DND-41 (cell line): ENCODE measurements around the gene PTGDR2.

Experiments
- EZH2 ChIP-seq: IDR thresholded peaks from 3 replicates; pipeline ENCODE4 v1.6.1; 2012; ENCODE audit warnings: borderline replicate concordance, low read depth, mild to moderate bottlenecking, moderate library complexity, low read length, inconsistent platforms; ENCODE audit not compliant: severe bottlenecking
- TF ChIP-seq, protein P1 (sequence below): IDR thresholded peaks from 2 replicates; pipeline ENCODE4 v1.5.1; 2012; ENCODE audit warnings: borderline replicate concordance, low read length, moderate library complexity, mild to moderate bottlenecking; ENCODE audit not compliant: poor library complexity, severe bottlenecking; ENCODE audit errors: extremely low read depth

DNA sequence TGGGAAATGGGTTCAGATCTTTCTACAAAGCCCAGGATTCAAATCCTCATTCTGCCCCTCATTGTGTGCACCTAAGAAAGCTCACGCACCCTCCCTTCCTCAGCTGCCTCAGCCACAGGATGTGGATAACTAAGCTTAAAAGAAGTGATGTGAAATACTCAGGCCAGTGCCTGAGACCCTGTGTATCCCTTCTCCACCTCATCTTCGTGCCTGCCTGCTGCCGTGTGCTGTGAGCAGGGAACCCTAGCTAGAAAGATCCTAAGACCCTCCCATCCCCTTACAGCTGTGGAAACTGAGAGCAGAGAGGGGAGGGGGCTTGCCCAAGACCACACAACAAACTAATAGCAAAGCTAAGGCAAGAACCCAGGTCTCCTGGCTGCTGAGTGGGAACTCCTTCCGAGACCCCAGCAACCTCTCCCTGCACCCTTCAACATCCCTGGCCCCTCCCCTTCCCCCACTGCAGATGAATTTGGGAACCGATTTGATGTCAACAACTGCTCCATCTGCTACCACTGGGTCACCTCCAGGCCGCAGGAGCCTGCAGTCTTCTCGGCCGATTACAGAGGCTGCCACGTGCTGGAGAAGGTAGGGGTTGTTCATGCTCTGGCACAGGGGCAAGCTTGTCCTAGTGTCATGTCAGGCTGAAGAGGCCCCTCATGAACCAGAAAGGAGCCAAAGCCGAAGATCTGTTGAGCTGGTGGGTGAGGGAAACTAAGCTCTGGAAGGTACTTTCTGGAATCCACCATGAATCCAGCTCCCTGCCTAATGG lies 13.1 kb upstream of the PTGDR2 start:
- TF ChIP-seq, protein P1, sequence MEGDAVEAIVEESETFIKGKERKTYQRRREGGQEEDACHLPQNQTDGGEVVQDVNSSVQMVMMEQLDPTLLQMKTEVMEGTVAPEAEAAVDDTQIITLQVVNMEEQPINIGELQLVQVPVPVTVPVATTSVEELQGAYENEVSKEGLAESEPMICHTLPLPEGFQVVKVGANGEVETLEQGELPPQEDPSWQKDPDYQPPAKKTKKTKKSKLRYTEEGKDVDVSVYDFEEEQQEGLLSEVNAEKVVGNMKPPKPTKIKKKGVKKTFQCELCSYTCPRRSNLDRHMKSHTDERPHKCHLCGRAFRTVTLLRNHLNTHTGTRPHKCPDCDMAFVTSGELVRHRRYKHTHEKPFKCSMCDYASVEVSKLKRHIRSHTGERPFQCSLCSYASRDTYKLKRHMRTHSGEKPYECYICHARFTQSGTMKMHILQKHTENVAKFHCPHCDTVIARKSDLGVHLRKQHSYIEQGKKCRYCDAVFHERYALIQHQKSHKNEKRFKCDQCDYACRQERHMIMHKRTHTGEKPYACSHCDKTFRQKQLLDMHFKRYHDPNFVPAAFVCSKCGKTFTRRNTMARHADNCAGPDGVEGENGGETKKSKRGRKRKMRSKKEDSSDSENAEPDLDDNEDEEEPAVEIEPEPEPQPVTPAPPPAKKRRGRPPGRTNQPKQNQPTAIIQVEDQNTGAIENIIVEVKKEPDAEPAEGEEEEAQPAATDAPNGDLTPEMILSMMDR = no peak
- TF ChIP-seq EZH2 = no peak
